ENCODE measurements around the gene TDRD7.

GRCh38 chr9:97491216-97491999 is 79.5 kb downstream of the TDRD7 start:
- TF ChIP-seq, protein P1, sequence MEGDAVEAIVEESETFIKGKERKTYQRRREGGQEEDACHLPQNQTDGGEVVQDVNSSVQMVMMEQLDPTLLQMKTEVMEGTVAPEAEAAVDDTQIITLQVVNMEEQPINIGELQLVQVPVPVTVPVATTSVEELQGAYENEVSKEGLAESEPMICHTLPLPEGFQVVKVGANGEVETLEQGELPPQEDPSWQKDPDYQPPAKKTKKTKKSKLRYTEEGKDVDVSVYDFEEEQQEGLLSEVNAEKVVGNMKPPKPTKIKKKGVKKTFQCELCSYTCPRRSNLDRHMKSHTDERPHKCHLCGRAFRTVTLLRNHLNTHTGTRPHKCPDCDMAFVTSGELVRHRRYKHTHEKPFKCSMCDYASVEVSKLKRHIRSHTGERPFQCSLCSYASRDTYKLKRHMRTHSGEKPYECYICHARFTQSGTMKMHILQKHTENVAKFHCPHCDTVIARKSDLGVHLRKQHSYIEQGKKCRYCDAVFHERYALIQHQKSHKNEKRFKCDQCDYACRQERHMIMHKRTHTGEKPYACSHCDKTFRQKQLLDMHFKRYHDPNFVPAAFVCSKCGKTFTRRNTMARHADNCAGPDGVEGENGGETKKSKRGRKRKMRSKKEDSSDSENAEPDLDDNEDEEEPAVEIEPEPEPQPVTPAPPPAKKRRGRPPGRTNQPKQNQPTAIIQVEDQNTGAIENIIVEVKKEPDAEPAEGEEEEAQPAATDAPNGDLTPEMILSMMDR (IDR thresholded peaks at IDR 0.05; ENCODE audit: low read depth, low read length) = no peak
- TF ChIP-seq POLR2A (IDR thresholded peaks at IDR 0.05; ENCODE audit: extremely low read depth, insufficient read length) = no peak
- no peak for TF ChIP-seq MYC (IDR thresholded peaks at IDR 0.05; ENCODE audit: low read depth, low read length)

Data from NB4 (cell line).